ENCODE results near the gene TDP1.

Gene TDP1

DNA sequence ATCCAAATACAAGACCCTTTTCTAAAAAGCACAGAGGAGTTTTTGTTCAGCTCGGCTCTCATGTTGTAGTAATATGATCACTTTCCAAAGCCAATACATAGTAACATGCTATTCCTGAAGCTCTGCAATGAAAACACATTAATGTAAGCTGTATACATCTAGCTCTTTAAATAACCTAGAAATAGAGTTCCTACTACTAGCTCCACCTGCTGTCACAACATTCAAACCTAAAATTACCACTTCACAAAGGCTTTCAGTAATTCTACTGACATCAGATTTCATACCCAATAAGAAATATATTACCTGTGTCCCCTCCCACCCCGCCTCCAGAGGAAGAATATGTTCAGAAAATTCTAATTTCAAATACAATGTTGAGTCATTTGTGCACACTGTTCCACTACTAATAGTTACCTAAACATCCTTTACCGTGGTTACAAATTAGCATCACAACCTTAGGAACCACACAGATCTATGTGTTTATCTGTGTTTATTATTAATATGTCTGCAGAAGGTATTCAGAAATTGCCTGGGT, 19.0 kb upstream of the TDP1 start:
- H3K4me3 ChIP-seq (ENCODE audit: low read depth, low read length) = no peak overlapping the region
- DNase-seq (ENCODE audit: low read depth) = peak; percentile 43
- TF ChIP-seq, protein P1, sequence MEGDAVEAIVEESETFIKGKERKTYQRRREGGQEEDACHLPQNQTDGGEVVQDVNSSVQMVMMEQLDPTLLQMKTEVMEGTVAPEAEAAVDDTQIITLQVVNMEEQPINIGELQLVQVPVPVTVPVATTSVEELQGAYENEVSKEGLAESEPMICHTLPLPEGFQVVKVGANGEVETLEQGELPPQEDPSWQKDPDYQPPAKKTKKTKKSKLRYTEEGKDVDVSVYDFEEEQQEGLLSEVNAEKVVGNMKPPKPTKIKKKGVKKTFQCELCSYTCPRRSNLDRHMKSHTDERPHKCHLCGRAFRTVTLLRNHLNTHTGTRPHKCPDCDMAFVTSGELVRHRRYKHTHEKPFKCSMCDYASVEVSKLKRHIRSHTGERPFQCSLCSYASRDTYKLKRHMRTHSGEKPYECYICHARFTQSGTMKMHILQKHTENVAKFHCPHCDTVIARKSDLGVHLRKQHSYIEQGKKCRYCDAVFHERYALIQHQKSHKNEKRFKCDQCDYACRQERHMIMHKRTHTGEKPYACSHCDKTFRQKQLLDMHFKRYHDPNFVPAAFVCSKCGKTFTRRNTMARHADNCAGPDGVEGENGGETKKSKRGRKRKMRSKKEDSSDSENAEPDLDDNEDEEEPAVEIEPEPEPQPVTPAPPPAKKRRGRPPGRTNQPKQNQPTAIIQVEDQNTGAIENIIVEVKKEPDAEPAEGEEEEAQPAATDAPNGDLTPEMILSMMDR (conservative IDR thresholded peaks at IDR 0.05; ENCODE audit: low read depth, low read length) = peak; percentile 35

DNA sequence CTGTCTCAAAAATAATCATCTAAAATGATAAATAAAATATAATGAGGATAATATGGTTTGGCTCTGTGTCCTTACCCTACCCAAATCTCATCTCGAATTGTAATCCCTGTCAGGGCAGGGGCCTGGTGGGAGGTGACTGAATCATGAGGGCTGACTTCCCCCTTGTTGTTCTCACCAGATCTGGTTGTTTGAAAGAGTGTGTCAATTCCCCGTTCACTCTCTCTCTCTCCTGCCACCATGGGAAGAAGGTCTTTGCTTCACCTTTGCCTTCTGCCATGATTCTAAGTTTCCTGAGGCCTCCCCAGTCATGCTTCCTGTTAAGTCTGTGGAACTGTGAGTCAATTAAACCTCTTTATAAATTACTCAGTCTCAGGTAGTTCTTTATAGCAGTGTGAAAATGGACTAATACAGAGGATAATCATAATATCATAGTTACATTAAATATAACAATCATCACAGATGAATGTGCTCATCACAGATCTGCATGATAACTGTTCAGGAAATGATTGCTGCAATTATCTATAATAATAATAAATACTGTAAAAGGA, 13.8 kb upstream of the TDP1 start:
- no peak overlapping the region for H3K4me3 ChIP-seq (ENCODE audit: low read depth, low read length)
- no peak for DNase-seq (ENCODE audit: low read depth)
- TF ChIP-seq, protein P1 (conservative IDR thresholded peaks at IDR 0.05; ENCODE audit: low read depth, low read length) = no peak

DNA sequence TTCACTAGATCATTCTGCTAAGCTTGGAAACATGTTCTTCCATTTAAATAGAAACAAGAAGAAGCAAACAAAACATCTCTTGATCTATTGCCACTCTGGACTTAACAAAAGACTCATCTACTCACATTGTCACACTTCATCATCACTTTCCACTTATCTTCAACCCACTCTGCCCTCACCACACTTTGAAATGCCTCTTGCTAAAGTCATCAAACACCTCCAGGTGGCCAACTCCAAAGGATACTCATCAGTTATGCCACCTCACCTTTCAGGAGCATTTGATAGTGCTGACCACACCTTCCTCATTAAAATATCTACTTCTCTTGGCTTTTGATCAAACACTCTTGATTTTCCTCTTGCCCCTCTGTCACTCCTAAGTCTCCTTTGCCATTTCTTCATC, 8.4 kb upstream of the TDP1 start:
- DNase-seq (ENCODE audit: low read depth) = no peak
- TF ChIP-seq, protein P1 (conservative IDR thresholded peaks at IDR 0.05; ENCODE audit: low read depth, low read length) = no peak
- no peak overlapping the region for H3K4me3 ChIP-seq (ENCODE audit: low read depth, low read length)

GRCh38 chr14:89952576-89952975, 3.2 kb upstream of the TDP1 start:
- TF ChIP-seq, protein P1 (conservative IDR thresholded peaks at IDR 0.05; ENCODE audit: low read depth, low read length) = no peak

DNA sequence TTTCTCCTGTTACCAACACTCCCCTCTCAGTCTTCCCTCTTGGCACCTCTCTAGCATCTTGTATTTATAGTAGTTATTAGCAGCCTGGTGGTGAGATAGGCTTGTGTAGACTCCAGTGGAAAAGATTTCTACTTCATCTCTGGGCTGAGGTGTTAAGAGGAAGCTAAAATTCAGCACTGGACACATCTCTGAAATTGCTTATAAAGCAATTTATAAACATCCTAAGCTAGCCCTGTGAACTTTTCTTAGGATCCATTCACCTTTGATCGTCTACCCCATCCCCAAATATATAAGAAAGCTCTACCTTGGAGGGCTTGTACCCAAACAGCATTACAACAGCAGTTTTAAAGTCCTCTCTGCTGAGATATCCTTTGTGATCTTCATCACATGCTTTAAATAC, 2.1 kb upstream of the TDP1 start:
- no peak overlapping the region for H3K4me3 ChIP-seq (ENCODE audit: low read depth, low read length)
- DNase-seq (ENCODE audit: low read depth) = no peak
- TF ChIP-seq, protein P1 (conservative IDR thresholded peaks at IDR 0.05; ENCODE audit: low read depth, low read length) = no peak

More at GRCh38 chr14:89952576-89952975, 3.2 kb upstream of the TDP1 start:
- H3K4me3 ChIP-seq (ENCODE audit: low read depth, low read length) = no peak overlapping the region
- DNase-seq (ENCODE audit: low read depth) = no peak

DNA sequence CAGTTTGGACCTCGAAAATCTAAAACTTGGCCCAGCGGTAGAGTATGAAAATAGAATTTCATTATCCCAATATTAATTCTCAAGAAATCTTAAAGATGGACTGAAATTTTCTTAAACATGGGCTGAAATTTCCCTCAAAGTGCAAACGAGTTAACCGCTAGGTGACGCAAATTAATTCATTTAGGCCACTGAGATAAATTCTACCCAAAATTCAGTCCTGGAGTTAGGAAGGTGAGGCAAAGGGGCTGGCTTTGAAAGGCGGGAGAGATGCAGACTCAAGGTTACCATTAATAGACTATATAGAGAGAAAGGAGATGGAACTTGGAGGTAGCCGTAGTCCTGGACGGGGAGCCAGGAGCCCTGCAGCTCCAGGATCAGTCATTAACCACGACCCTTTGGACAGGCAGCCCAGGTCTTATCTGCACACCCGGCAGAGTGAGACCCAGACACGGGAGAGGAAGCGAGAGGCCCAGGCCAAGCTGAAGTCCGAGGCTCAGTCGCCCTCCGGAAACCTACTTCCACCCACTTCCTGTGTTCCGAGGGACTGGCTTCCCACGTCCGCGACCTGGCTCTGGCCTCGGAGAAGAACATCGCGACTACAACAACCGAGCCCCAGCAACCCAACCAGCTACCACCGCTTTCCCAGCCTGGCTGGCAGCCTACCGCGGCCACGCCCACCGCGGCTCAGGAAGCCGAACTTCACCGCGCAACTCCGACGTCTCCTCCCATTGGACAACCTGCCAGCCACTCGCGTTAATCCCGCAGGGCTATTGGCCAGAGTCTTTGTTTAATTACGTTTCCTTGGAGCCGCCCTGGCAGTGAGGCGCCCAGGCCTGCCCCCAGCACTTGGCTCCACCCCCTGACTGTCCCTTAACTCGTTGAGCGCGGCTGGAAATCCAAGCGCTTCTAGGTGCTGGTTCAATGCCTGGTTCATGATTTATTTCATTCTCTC, 1.4 kb upstream of the TDP1 start, which contains the start of gene EFCAB11:
Gene EFCAB11 (minus strand): TSS at position 661 of the 952 bp plus-strand sequence. CDS start 70 bp downstream, at position 591.
- H3K4me3 ChIP-seq (ENCODE audit: low read depth, low read length) = peak within 1 kb of the TSS; percentile 71
- peak; percentile 99 for DNase-seq (ENCODE audit: low read depth)
- TF ChIP-seq, protein P1 (conservative IDR thresholded peaks at IDR 0.05; ENCODE audit: low read depth, low read length) = peak; percentile 33
